HT1080 (cell line): Measurements from ENCODE around the gene ASNSD1. TPM values are rescaled to one million over a fixed set of nuclear protein-coding genes. Genes with fewer than 3 reads are reported as not detected.
"Not testable (repeated sequence)": the region's sequence is repeated elsewhere in the genome, so short reads cannot be mapped to it uniquely, and the experiment has no call there.

Experiments used
- DNase-seq: peaks from one replicate; pipeline ENCODE4 v3.0.0-alpha.2; 2015; ENCODE audit warnings: low read depth
- total RNA-seq: library from RNA; depleted of rRNA; stranded (reverse); fragments of >200 nt; shearing (Covaris generic); gene quantifications from 2 replicates; pipeline ENCODE4 v1.2.3, GENCODE V29; 2014

ASNSD1 gene
- total RNA-seq, 1 experiment from 2014 or later, result 66.2 TPM

GRCh38 chr2:189641590-189641989, 19.7 kb upstream of the ASNSD1 start:
- DNase-seq, result no peak

DNA sequence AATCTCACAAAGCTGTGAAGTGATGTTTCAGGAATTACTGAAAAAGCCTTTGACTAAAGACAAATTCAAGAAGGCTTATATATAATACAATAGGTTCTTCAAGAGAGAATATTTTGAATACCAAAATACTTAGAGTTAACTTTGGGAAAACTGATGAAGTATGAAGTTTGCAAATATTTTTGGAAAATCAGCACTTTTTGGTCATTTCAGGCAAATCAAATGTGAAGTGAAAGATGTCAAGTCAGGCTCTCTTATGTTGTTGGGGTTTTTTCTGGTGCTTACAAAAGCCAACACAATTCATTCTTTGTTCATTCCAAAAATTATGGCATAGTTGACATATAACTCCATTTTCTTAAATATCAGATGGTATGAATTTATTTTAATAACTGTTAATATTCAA, 14.7 kb upstream of the ASNSD1 start:
- DNase-seq, result no peak

DNA sequence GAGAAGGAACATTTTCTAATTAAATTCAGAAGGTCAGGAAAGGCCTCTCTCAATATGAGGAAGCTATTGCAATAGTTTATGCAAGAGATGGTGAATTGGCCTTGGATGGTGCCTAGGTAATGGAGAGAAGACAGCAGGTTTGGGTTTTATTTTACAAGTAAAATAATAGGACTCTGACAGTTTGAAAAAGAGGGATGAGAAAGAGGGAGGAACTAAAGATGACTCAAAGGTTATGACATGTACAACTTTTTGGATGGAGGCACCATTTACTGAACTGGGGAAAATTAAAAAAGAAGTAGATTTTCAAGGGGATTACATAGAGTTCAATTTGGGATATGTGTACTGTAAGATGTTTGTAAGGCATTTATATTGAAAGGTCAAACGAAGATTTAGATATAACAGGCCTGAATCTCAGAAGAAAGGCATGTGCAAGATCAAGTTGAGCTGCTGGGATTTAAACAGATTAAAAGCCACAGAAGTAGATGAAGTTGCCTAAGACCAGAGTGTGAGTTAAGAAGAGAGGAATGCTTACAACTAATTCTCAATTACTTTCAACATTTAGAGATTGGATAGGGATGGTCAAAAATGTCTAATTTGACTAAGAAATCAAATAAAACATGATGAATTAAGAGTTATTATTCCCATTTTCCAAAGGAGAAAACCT, 12.3 kb upstream of the ASNSD1 start:
- DNase-seq, result no peak

- no peak for DNase-seq
These were observed 10.0 kb upstream of the ASNSD1 start for GRCh38 chr2:189651284-189651683.

- not testable (repeated sequence) for DNase-seq
These were observed 7.8 kb upstream of the ASNSD1 start for GRCh38 chr2:189653464-189653863.

DNA sequence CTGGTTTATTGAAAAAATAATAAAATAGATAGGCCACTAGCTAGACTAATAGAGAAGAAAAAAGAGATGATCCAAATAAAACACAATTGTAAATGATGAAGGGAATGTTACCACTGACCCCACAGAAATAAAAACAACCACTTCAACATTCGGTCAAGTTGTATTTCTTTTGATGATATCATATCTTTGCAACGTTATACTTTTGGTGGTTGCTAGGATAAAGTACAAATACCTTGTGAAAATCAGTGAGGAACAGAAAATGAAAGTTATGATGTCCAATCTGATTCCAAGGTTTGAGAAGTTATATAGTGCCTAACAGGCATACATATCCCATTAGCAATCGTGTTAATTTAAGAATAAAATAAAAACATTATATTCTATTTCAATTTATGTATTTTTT, 6.6 kb upstream of the ASNSD1 start:
- no peak for DNase-seq

DNA sequence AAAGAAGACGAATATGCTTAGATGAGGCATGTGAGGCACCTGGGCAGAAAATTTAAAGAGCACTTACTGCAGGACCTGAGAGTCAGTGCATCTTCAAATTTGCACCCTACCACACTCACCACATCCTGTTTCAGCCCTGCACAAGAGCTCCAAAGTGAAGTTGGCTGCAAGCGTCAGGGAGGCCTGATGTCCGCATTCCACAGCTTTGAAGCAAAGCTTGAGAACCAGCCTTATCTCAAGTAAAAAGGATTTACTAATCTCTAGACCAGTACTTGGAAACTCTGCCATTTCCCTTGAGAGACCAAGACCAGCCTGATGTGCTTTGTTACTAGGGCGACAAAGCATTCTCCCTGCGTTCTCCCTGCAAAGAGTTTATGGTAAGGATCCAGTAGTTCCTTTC, 3.4 kb upstream of the ASNSD1 start:
- no peak for DNase-seq

DNA sequence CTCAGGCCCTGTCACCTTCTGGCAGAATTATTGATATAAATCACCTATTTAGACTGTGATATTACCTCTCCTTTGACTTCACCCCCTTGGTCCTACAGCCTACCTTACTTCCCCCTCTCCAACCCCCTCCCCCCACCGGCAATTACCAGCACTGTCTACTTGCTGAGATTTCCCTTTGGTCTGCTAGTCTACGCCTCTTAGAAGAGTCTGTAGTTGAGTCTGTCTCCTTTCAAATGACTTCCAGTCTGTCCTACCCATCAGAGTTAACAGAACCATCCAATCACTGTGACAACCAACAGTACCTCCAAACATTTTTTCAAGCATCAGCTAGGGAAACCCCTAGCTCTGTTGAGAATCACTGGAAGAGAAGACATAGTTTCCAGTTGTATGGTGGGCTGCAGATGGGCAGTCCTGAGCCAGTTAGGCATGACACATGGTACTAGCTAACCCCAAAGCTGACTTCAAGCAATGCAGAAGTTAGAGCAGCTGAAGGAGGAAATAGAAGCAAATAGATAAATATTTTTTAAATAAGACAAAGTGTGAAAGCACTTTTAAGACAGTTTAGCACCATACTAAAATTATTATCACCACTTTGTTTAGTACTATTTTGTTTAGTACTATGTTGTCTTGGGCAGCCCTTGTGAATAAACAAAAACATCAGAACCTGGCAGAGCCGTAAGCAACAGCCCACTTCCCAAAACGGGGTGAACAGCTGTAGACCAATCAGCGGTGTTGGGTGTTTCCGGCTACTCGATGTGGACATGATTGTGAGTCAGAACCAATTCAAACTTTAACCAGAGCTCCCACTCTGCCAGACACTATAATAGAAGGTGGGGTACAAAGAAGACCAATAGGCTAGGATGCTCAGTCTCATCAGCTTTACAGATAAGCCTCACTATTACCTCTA, 2.7 kb upstream of the ASNSD1 start:
- no peak for DNase-seq

- no peak for DNase-seq
These were observed 1.5 kb upstream of the ASNSD1 start for GRCh38 chr2:189659734-189660133.

DNA sequence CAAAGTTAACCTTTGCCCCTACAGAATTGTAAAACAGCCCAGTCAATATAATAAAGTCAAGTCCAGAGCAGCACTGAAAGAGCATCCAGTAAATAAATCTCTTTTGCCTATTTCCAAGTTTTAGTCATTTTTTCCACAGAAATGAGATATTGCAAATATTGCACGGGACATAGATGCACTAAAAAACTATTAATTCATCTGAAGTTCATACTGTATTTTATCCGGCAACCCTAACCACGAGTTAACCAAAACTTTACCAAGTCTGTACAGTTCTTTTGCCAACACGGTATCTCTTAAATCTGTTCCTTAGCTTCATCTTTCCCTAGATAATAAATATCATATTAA, 484 bp upstream of the ASNSD1 start:
- DNase-seq, result no peak

DNA sequence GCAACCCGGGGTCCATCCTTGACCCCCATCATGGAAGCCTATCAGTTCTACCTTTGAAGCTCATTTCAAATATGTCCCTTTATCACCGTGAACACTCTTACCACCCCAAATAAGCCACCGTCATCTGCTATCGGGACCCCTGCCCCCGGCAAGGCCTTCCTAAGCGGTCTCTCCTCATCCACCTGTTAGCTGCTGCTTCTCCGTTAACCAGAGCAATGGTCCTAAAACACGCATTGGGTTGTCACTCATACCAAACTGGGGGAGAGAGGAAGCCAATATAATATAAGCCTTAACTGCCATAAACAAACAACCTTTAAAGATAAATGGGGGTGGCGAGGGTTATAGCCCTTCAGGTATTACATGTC, 680 bp downstream of the ASNSD1 start:
- DNase-seq, result no peak

DNA sequence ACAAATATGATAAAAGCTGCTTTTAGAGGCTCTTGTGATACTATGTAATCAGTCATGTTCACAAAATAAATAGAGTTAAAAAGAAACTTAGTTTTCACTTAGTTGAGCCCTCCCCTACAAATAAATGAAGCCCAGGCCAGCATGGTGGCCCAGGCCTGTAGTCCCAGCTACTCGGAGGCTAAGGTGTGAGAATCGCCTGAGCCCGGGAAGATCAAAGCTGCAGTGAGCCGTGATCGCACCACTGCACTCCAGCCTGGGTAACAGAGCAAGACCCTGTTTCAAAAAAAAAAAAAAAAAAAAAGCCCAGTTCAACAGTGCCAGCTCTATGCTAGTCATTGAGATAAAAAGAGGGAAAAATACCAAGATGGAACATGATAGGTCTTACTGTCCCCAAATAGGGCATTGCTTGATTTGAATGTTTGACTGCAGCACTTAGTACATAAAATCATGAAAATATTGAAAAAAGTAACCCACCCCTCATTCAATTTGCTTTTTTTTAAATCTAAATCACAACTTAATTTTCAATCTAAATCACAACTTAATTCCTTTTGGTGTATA, 1.5 kb downstream of the ASNSD1 start:
- DNase-seq, result no peak

DNA sequence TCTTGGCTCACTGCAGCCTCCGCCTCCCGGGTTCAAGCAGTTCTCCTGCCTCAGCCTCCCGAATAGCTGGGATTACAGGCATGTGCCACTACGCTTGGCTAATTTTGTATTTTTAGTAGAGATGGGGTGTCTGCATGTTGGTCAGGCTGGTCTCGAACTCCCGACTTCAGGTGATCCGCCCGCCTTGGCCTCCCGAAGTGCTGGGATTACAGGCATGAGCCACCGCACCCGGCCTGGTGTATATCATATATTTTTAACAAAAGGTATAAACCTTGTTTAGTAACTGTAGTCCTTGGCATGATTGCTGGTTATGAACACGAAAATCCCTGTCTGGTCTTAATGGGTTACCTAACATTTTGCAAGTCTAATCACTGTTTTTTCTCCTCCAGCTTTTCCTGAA, 2.1 kb downstream of the ASNSD1 start:
- not testable (repeated sequence) for DNase-seq

DNA sequence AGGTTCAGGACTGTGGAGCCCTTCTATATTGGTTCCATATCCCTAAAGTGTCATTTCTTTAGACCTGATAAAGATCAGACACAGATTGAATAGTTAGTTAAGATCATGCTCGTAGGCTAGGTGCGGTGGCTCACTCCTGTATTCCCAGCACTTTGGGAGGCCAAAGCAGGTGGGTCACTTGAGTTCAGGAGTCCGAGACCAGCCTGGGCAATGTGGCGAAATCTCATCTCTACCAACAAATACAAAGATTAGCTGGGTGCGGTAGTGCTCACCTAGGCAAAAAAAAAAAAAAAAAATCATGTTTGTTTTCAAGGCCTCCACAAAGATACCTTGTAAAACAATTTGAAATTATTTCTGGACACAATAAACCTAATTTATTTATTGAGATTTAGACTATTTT, 8.7 kb downstream of the ASNSD1 start:
- DNase-seq, result no peak

- DNase-seq, result no peak
These were observed 12.6 kb downstream of the ASNSD1 start for GRCh38 chr2:189673661-189674373.

DNA sequence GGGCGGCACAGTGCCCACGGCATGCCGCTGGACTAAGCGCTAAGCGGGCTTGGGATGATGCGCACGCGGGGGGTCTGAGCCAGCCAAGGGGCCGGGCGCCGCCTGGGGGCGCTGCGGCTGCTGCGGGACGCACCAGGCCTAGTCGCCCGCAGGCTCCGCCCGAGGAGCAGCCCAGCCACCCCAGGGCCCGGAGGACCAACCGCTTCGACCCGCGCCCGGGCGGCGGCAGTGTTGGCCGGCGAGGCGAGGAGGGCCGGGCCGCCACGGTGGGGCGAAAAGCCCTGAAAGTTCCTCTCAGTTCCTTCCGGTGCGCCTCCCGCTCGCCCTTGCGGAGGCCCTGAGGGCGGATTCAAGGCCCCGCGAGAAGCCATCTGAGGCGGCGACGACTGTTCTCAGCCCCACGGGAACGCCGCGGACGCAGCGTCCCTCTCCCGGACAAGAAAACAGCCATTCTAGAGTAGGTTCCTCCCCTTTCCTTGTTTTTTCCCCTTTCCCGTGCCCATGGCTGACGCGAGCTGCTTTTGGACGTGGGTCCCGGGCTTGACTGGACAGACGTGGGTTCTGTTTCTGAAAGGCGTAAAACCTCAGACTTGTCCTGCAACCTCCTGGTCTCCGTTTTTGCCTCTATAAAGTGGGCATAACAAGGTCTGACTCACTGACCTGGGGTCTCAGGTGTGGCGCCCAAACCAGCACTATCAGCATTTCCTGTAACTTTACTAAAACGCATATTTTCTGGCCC, 13.3 kb downstream of the ASNSD1 start, which contains the start of gene ANKAR:
TSS of gene ANKAR (plus strand) at position 297 of the 739 bp plus-strand sequence. CDS start 1,821 bp downstream, outside the sequence.
- peak; percentile 92 for DNase-seq

GRCh38 chr2:189676471-189676870, 15.2 kb downstream of the ASNSD1 start:
- DNase-seq, result no peak

- no peak for DNase-seq
These were observed 18.0 kb downstream of the ASNSD1 start for GRCh38 chr2:189679226-189679625.

- DNase-seq, result no peak
These were observed 19.9 kb downstream of the ASNSD1 start for GRCh38 chr2:189681203-189681602.

- DNase-seq, result no peak
These were observed 20.6 kb downstream of the ASNSD1 start for GRCh38 chr2:189681903-189682302.

- DNase-seq, result peak; percentile 73
These were observed 22.1 kb downstream of the ASNSD1 start for GRCh38 chr2:189683348-189683747.
